GM23338 (cell line): ENCODE results near the gene BCAP31. TPM values are rescaled to one million over a fixed set of nuclear protein-coding genes. Genes with fewer than 3 reads are reported as not detected.

ENCODE experiments used
- ATAC-seq: fragments of 200-7000 bp; cut with Tn5 transposase; 3 replicates; pipeline ENCODE4 v1.9.1; 2020
- DNase-seq: peaks from one replicate; pipeline ENCODE4 v3.0.0-alpha.2; 2015; ENCODE audit warnings: low spot score
- H2AFZ ChIP-seq: fragments of 200-600 bp; sonication (generic); 2 replicates; pipeline ENCODE4 v1.8.0; 2016; ENCODE audit warnings: antibody characterized with exemption, mild to moderate bottlenecking, moderate library complexity
- H3F3A ChIP-seq: fragments of 200-600 bp; sonication (generic); replicated peaks from 2 replicates; pipeline ENCODE4 v1.8.0; 2017; ENCODE audit warnings: antibody characterized with exemption, mixed run types, low read depth
- H3K27ac ChIP-seq: fragments of 200-600 bp; sonication (generic); 2 replicates; pipeline ENCODE4 v1.6.1; 2016; ENCODE audit warnings: low read depth
- H3K27me3 ChIP-seq: fragments of 200-600 bp; sonication (generic); 2 replicates; pipeline ENCODE4 v1.8.0; 2016; ENCODE audit warnings: mild to moderate bottlenecking, mixed run types, moderate library complexity; ENCODE audit not compliant: insufficient read depth
- H3K36me3 ChIP-seq: fragments of 200-600 bp; sonication (generic); 2 replicates; pipeline ENCODE4 v1.8.0; 2016; ENCODE audit warnings: mild to moderate bottlenecking; ENCODE audit not compliant: insufficient read depth
- H3K4me1 ChIP-seq: fragments of 200-600 bp; sonication (generic); 2 replicates; pipeline ENCODE4 v1.8.0; 2016; ENCODE audit warnings: mild to moderate bottlenecking, moderate library complexity; ENCODE audit not compliant: insufficient read depth
- H3K4me2 ChIP-seq: fragments of 200-600 bp; sonication (generic); 2 replicates; pipeline ENCODE4 v1.7.1; 2017; ENCODE audit warnings: mixed run types
- H3K4me3 ChIP-seq: fragments of 200-600 bp; sonication (generic); 2 replicates; pipeline ENCODE4 v1.6.1; 2016; ENCODE audit warnings: mixed run types
- H3K79me2 ChIP-seq: fragments of 200-600 bp; sonication (generic); replicated peaks from 2 replicates; pipeline ENCODE4 v1.8.0; 2017; ENCODE audit warnings: mild to moderate bottlenecking; ENCODE audit not compliant: insufficient read depth
- H3K9me2 ChIP-seq: fragments of 200-600 bp; sonication (generic); 2 replicates; pipeline ENCODE4 v1.8.0; 2017; ENCODE audit not compliant: insufficient read depth
- H4K20me1 ChIP-seq: fragments of 200-600 bp; sonication (generic); replicated peaks from 2 replicates; pipeline ENCODE4 v1.8.0; 2017; ENCODE audit warnings: mild to moderate bottlenecking; ENCODE audit not compliant: insufficient read depth
- H3K27ac Mint-ChIP-seq: 2 replicates; pipeline ENCODE4 v1.8.0; 2020; ENCODE audit warnings: inconsistent platforms, mild to moderate bottlenecking, moderate library complexity, mixed read lengths
- H3K27me3 Mint-ChIP-seq: 3 replicates; pipeline ENCODE4 v1.8.0; 2022; ENCODE audit warnings: low read depth, mild to moderate bottlenecking, moderate library complexity, mixed read lengths, inconsistent platforms; ENCODE audit not compliant: insufficient read depth, poor library complexity
- H3K36me3 Mint-ChIP-seq: 3 replicates; pipeline ENCODE4 v1.8.0; 2021; ENCODE audit warnings: low read depth, mild to moderate bottlenecking, inconsistent platforms, moderate library complexity, mixed read lengths
- H3K4me1 Mint-ChIP-seq: 3 replicates; pipeline ENCODE4 v1.8.0; 2020; ENCODE audit warnings: mild to moderate bottlenecking, inconsistent platforms, mixed read lengths
- H3K4me3 Mint-ChIP-seq: 3 replicates; pipeline ENCODE4 v1.8.0; 2021; ENCODE audit warnings: moderate library complexity, mild to moderate bottlenecking, inconsistent platforms, mixed read lengths
- H3K9me3 Mint-ChIP-seq: 3 replicates; pipeline ENCODE4 v1.8.0; 2020; ENCODE audit warnings: moderate library complexity, mild to moderate bottlenecking, inconsistent platforms, mixed read lengths
- CREB1 ChIP-seq: fragments of 250-450 bp; sonication (Bioruptor Pico); IDR thresholded peaks from 2 replicates; pipeline ENCODE4 v1.5.0; 2020; ENCODE audit warnings: low read depth, mild to moderate bottlenecking, moderate library complexity
- JUNB ChIP-seq: IDR thresholded peaks from one replicate; pipeline ENCODE4 v1.6.1; 2016; ENCODE audit warnings: antibody characterized with exemption; ENCODE audit not compliant: unreplicated experiment
- ZNF114 ChIP-seq: fragments of 250-450 bp; sonication (Bioruptor Pico); IDR thresholded peaks from 2 replicates; pipeline ENCODE4 v1.5.0; 2020; ENCODE audit warnings: mild to moderate bottlenecking, moderate library complexity
- polyA plus RNA-seq: library from polyadenylated mRNA; unstranded; fragments of >200 nt; fragmentation: Nextera tagmentation; extraction: Ambion mirVana; gene quantifications from 2 replicates; pipeline ENCODE4 v1.2.1, GENCODE V29; 2016
- total RNA-seq: library from RNA; depleted of rRNA; stranded (reverse); fragments of >200 nt; shearing (Covaris generic); gene quantifications from 2 replicates; pipeline ENCODE4 v1.2.3, GENCODE V29; 2014
- TF ChIP-seq, protein P1 (sequence below): fragments of 250-450 bp; sonication (Bioruptor Pico); IDR thresholded peaks from 2 replicates; pipeline ENCODE4 v1.5.0; 2020; ENCODE audit warnings: mild to moderate bottlenecking, moderate library complexity
- TF ChIP-seq, protein P2 (sequence below): IDR thresholded peaks from 2 replicates; pipeline ENCODE4 v1.6.1; 2016; ENCODE audit warnings: antibody characterized with exemption
- TF ChIP-seq, protein P3 (sequence below), 2 experiments: fragments of 200-600 bp in 1 of 2; sonication (generic) in 1 of 2; conservative IDR thresholded peaks; 2 replicates each; pipeline versions ENCODE4 v1.5.1 to v1.6.1; 2016 to 2017; ENCODE audit warnings: antibody characterized with exemption in 2 of 2, low read depth in 2 of 2, mild to moderate bottlenecking in 2 of 2, moderate library complexity in 1 of 2

BCAP31 gene
- total and polyA plus RNA-seq, 2 experiments from 2014 or later = 85.0 to 145 TPM

DNA sequence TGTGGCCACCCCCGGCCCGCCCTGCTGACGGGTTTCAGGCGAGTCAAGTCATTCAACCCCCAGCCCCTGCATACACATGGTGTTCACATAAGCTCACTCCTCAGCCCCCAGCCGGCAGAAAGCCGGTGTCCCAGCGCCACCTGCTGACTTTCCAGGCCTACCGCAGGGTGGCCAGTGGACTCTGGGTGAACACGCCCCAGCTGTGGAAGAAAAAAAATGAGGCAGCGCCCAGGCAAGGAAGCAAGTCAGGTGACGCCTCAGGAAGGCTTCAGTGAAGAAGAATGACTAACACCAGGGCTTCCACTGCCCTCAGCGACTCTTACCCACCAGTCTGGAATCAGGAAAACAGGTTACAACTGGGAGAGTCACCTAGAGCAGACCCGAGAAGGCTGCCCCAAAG is 15.8 kb downstream of the BCAP31 start:
- no peaks in the 10 kb centered on the region; the same call in 1 of the 2 replicates for H4K20me1 ChIP-seq
- H2AFZ ChIP-seq = no peak overlapping the region
- ATAC-seq (peak; percentile 89), DNase-seq (peak; percentile 73)
- H3K79me2 ChIP-seq = no peaks in the 10 kb centered on the region
- no peaks in the 10 kb centered on the region for H3F3A ChIP-seq
- Mint-ChIP-seq H3K9me3 (no peaks in the 10 kb centered on the region; the same call in 2 of the 3 replicates), H3K36me3 (peaks cover 27% of the 10 kb centered on the region), H3K27me3 (peaks cover 1% of the 10 kb centered on the region), H3K4me3 (no peak overlapping the region), H3K4me1 (peaks cover 9% of the 10 kb centered on the region), H3K27ac (no peak overlapping the region)
- TF ChIP-seq JUNB = no peak
- no peak for TF ChIP-seq CREB1 (CRISPR knock-in tag)
- TF ChIP-seq, protein P1, sequence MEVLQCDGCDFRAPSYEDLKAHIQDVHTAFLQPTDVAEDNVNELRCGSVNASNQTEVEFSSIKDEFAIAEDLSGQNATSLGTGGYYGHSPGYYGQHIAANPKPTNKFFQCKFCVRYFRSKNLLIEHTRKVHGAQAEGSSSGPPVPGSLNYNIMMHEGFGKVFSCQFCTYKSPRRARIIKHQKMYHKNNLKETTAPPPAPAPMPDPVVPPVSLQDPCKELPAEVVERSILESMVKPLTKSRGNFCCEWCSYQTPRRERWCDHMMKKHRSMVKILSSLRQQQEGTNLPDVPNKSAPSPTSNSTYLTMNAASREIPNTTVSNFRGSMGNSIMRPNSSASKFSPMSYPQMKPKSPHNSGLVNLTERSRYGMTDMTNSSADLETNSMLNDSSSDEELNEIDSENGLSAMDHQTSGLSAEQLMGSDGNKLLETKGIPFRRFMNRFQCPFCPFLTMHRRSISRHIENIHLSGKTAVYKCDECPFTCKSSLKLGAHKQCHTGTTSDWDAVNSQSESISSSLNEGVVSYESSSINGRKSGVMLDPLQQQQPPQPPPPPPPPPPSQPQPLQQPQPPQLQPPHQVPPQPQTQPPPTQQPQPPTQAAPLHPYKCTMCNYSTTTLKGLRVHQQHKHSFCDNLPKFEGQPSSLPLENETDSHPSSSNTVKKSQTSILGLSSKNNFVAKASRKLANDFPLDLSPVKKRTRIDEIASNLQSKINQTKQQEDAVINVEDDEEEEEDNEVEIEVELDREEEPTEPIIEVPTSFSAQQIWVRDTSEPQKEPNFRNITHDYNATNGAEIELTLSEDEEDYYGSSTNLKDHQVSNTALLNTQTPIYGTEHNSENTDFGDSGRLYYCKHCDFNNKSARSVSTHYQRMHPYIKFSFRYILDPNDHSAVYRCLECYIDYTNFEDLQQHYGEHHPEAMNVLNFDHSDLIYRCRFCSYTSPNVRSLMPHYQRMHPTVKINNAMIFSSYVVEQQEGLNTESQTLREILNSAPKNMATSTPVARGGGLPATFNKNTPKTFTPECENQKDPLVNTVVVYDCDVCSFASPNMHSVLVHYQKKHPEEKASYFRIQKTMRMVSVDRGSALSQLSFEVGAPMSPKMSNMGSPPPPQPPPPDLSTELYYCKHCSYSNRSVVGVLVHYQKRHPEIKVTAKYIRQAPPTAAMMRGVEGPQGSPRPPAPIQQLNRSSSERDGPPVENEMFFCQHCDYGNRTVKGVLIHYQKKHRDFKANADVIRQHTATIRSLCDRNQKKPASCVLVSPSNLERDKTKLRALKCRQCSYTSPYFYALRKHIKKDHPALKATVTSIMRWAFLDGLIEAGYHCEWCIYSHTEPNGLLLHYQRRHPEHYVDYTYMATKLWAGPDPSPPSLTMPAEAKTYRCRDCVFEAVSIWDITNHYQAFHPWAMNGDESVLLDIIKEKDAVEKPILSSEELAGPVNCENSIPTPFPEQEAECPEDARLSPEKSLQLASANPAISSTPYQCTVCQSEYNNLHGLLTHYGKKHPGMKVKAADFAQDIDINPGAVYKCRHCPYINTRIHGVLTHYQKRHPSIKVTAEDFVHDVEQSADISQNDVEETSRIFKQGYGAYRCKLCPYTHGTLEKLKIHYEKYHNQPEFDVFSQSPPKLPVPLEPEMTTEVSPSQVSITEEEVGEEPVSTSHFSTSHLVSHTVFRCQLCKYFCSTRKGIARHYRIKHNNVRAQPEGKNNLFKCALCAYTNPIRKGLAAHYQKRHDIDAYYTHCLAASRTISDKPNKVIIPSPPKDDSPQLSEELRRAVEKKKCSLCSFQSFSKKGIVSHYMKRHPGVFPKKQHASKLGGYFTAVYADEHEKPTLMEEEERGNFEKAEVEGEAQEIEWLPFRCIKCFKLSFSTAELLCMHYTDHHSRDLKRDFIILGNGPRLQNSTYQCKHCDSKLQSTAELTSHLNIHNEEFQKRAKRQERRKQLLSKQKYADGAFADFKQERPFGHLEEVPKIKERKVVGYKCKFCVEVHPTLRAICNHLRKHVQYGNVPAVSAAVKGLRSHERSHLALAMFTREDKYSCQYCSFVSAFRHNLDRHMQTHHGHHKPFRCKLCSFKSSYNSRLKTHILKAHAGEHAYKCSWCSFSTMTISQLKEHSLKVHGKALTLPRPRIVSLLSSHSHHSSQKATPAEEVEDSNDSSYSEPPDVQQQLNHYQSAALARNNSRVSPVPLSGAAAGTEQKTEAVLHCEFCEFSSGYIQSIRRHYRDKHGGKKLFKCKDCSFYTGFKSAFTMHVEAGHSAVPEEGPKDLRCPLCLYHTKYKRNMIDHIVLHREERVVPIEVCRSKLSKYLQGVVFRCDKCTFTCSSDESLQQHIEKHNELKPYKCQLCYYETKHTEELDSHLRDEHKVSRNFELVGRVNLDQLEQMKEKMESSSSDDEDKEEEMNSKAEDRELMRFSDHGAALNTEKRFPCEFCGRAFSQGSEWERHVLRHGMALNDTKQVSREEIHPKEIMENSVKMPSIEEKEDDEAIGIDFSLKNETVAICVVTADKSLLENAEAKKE (CRISPR knock-in tag) = no peak
- TF ChIP-seq, protein P2, sequence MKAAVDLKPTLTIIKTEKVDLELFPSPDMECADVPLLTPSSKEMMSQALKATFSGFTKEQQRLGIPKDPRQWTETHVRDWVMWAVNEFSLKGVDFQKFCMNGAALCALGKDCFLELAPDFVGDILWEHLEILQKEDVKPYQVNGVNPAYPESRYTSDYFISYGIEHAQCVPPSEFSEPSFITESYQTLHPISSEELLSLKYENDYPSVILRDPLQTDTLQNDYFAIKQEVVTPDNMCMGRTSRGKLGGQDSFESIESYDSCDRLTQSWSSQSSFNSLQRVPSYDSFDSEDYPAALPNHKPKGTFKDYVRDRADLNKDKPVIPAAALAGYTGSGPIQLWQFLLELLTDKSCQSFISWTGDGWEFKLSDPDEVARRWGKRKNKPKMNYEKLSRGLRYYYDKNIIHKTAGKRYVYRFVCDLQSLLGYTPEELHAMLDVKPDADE = no peak
- TF ChIP-seq, protein P3, sequence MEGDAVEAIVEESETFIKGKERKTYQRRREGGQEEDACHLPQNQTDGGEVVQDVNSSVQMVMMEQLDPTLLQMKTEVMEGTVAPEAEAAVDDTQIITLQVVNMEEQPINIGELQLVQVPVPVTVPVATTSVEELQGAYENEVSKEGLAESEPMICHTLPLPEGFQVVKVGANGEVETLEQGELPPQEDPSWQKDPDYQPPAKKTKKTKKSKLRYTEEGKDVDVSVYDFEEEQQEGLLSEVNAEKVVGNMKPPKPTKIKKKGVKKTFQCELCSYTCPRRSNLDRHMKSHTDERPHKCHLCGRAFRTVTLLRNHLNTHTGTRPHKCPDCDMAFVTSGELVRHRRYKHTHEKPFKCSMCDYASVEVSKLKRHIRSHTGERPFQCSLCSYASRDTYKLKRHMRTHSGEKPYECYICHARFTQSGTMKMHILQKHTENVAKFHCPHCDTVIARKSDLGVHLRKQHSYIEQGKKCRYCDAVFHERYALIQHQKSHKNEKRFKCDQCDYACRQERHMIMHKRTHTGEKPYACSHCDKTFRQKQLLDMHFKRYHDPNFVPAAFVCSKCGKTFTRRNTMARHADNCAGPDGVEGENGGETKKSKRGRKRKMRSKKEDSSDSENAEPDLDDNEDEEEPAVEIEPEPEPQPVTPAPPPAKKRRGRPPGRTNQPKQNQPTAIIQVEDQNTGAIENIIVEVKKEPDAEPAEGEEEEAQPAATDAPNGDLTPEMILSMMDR (conservative IDR thresholded peaks at IDR 0.05; ENCODE audit: low read depth in 2 of 2) = peak; percentile 42 to 65
- no peak for TF ChIP-seq ZNF114
- H3K4me3 ChIP-seq = no peak overlapping the region
- no peaks in the 10 kb centered on the region for H3K4me1 ChIP-seq
- H3K9me2 ChIP-seq = no peaks in the 10 kb centered on the region
- H3K27me3 ChIP-seq = no peaks in the 10 kb centered on the region
- H3K27ac ChIP-seq = no peak overlapping the region
- H3K36me3 ChIP-seq = no peaks in the 10 kb centered on the region
- H3K4me2 ChIP-seq = no peak overlapping the region
